Panc1 (cell line): ENCODE measurements around the gene AGAP1. TPM values are rescaled to one million over a fixed set of nuclear protein-coding genes. Genes with fewer than 3 reads are reported as not detected.

Experiments used
- ATAC-seq: fragments of 200-7000 bp; cut with Tn5 transposase; 2 replicates; pipeline ENCODE4 v1.9.1; 2020; ENCODE audit warnings: mild to moderate bottlenecking, moderate library complexity
- BruUV-seq: library from RNA; stranded (reverse); fragments of 400-500 nt; replicated peaks from 2 replicates; lab custom pipeline; 2021; lab: Mats Ljungman, UMichigan
- CTCF ChIA-PET: fragments of 300-600 bp; sonication (Branson Sonifier 250); formaldehyde crosslinking; loops from one replicate; lab custom pipeline; 2022; ENCODE audit warnings: antibody characterized with exemption; lab: Charles Lee
- POLR2A ChIA-PET: fragments of 300-600 bp; sonication (Branson Sonifier 250); formaldehyde crosslinking; loops from one replicate; lab custom pipeline; 2022; ENCODE audit warnings: antibody characterized with exemption; lab: Charles Lee
- DNase-seq: peaks from one replicate; pipeline ENCODE4 v3.0.0-alpha.2; 2010; ENCODE audit warnings: low read depth, low spot score
- H3K27ac ChIP-seq: 2 replicates; pipeline ENCODE4 v1.5.1; 2011; ENCODE audit warnings: mild to moderate bottlenecking, low read length, inconsistent platforms
- H3K27me3 ChIP-seq: fragments of 200-500 bp; sonication (Bioruptor generic); 2 replicates; pipeline ENCODE4 v1.6.0; 2014; ENCODE audit warnings: low read length, inconsistent platforms; ENCODE audit not compliant: control insufficient read depth, insufficient read depth
- H3K36me3 ChIP-seq: fragments of 200-500 bp; sonication (Bioruptor generic); 2 replicates; pipeline ENCODE4 v1.5.1; 2014; ENCODE audit warnings: inconsistent platforms, mild to moderate bottlenecking, low read length, moderate library complexity; ENCODE audit not compliant: control insufficient read depth, insufficient read depth
- H3K4me1 ChIP-seq: 2 replicates; pipeline ENCODE4 v1.5.1; 2011; ENCODE audit warnings: inconsistent platforms, mild to moderate bottlenecking, low read length, moderate library complexity; ENCODE audit not compliant: control insufficient read depth, insufficient read depth
- H3K4me3 ChIP-seq, 2 experiments: 2 replicates each; pipeline ENCODE4 v1.5.1; 2011 to 2012; ENCODE audit warnings: low read depth in 2 of 2, low read length in 2 of 2, mild to moderate bottlenecking in 2 of 2, inconsistent platforms in 1 of 2, moderate library complexity in 1 of 2
- H3K9me3 ChIP-seq: fragments of 200-500 bp; sonication (Bioruptor generic); 2 replicates; pipeline ENCODE4 v1.5.1; 2014; ENCODE audit warnings: low read depth, mild to moderate bottlenecking, inconsistent platforms, low read length, moderate library complexity; ENCODE audit not compliant: control insufficient read depth, insufficient read depth
- POLR2AphosphoS5 ChIP-seq: IDR thresholded peaks from 2 replicates; pipeline ENCODE4 v1.6.1; 2012; ENCODE audit warnings: mild to moderate bottlenecking, low read depth, low read length, moderate library complexity
- SIN3A ChIP-seq: IDR thresholded peaks from 2 replicates; pipeline ENCODE4 v1.6.1; 2012; ENCODE audit warnings: low read depth, mild to moderate bottlenecking, low read length, moderate library complexity, borderline replicate concordance; ENCODE audit not compliant: insufficient read depth
- TCF7L2 ChIP-seq: IDR thresholded peaks from 2 replicates; pipeline ENCODE4 v1.6.1; 2011; ENCODE audit warnings: mild to moderate bottlenecking, low read depth, low read length, inconsistent platforms
- in situ Hi-C: cut with HindIII; loops from 2 replicates; pipeline ENCODE4 v1.10.0; 2016; ENCODE audit warnings: low sequenced_read_pairs, low pct_unique_long_range_greater_than_20kb
- intact Hi-C: fragments of 100-400 bp; cut with micrococcal nuclease; formaldehyde crosslinking; loops from one replicate; pipeline ENCODE4 v1.10.0; 2022; ENCODE audit not compliant: unreplicated experiment
- total RNA-seq: library from RNA; stranded (reverse); gene quantifications from one replicate; pipeline ENCODE4 v1.2.1, GENCODE V29; 2021; ENCODE audit not compliant: unreplicated experiment
- TF ChIP-seq, protein P1 (sequence below), 2 experiments: IDR thresholded peaks; 2 replicates each; pipeline ENCODE4 v1.6.1; 2011 to 2012; ENCODE audit warnings: low read depth in 2 of 2, control low read depth in 1 of 2, low read length in 1 of 2, mild to moderate bottlenecking in 1 of 2, moderate library complexity in 1 of 2; ENCODE audit not compliant: insufficient read depth in 1 of 2
- TF ChIP-seq, protein P2 (sequence below): fragments of 450-650 bp; IDR thresholded peaks from 2 replicates; pipeline ENCODE4 v1.5.1; 2017; ENCODE audit warnings: mild to moderate bottlenecking

AGAP1 gene
- total RNA-seq, 1 experiment from 2014 or later, result 38.9 TPM

DNA sequence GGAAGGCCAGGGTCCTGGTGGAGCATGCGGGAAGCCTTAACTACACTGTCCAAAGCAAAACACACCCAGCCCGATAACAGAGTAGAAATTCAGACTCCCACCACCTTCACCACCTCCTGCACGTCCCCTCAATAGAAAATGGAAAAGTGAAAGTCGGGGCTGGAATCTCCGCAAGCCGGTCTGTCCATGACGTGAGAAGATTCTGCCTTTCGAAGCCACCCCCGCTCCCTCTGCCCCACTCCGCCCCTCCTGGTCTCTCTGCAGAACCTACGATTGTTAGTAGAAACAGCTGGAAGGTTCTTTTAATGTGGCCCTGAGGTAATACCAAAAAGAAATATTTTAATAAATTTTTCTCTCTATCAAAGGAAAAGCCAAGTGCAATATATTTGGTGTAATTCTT, 558.0 kb downstream of the AGAP1 start:
- Histone ChIP-seq H3K4me3 (no peak overlapping the region), H3K4me1 (no peaks in the 10 kb centered on the region), H3K27ac (no peak overlapping the region), H3K9me3 (no peaks in the 10 kb centered on the region), H3K27me3 (no peaks in the 10 kb centered on the region), H3K36me3 (no peaks in the 10 kb centered on the region)
- in situ Hi-C loops, result no loop called here
- intact Hi-C loops, result no loop called here
- TF ChIP-seq POLR2AphosphoS5 (no peak), TCF7L2 (no peak), SIN3A (no peak)
- TF ChIP-seq, protein P1, sequence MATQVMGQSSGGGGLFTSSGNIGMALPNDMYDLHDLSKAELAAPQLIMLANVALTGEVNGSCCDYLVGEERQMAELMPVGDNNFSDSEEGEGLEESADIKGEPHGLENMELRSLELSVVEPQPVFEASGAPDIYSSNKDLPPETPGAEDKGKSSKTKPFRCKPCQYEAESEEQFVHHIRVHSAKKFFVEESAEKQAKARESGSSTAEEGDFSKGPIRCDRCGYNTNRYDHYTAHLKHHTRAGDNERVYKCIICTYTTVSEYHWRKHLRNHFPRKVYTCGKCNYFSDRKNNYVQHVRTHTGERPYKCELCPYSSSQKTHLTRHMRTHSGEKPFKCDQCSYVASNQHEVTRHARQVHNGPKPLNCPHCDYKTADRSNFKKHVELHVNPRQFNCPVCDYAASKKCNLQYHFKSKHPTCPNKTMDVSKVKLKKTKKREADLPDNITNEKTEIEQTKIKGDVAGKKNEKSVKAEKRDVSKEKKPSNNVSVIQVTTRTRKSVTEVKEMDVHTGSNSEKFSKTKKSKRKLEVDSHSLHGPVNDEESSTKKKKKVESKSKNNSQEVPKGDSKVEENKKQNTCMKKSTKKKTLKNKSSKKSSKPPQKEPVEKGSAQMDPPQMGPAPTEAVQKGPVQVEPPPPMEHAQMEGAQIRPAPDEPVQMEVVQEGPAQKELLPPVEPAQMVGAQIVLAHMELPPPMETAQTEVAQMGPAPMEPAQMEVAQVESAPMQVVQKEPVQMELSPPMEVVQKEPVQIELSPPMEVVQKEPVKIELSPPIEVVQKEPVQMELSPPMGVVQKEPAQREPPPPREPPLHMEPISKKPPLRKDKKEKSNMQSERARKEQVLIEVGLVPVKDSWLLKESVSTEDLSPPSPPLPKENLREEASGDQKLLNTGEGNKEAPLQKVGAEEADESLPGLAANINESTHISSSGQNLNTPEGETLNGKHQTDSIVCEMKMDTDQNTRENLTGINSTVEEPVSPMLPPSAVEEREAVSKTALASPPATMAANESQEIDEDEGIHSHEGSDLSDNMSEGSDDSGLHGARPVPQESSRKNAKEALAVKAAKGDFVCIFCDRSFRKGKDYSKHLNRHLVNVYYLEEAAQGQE (IDR thresholded peaks at IDR 0.05; ENCODE audit: insufficient read depth in 1 of 2, low read depth in 2 of 2, low read length in 1 of 2), result no peak
- TF ChIP-seq, protein P2, sequence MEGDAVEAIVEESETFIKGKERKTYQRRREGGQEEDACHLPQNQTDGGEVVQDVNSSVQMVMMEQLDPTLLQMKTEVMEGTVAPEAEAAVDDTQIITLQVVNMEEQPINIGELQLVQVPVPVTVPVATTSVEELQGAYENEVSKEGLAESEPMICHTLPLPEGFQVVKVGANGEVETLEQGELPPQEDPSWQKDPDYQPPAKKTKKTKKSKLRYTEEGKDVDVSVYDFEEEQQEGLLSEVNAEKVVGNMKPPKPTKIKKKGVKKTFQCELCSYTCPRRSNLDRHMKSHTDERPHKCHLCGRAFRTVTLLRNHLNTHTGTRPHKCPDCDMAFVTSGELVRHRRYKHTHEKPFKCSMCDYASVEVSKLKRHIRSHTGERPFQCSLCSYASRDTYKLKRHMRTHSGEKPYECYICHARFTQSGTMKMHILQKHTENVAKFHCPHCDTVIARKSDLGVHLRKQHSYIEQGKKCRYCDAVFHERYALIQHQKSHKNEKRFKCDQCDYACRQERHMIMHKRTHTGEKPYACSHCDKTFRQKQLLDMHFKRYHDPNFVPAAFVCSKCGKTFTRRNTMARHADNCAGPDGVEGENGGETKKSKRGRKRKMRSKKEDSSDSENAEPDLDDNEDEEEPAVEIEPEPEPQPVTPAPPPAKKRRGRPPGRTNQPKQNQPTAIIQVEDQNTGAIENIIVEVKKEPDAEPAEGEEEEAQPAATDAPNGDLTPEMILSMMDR, result no peak
- no TSS peak for BruUV-seq
- CTCF ChIA-PET, result no interaction called here
- POLR2A ChIA-PET, result no interaction called here
- no peak for ATAC-seq
- no peak for DNase-seq

DNA sequence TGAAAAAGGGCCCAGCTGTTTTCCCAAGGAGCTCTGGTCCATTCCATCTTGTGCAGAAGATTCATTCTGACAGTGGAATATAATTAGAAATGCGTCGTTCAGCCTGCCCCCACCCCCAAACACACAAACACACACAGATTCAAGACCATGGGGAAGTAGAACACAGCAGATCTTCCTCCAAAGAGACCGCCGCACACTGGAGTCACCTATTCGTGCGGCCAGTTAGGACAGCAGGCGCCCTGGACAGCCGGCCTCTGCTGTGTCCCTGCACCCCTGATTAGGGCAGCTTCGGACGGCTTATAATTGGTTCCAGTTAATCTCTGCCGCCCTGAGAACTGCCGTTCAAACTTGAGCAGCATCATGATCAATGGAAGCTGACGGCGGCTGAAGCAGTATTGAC, 558.4 kb downstream of the AGAP1 start:
- BruUV-seq, result no TSS peak
- CTCF ChIA-PET, result no interaction called here

More for the DNA sequence above, 558.4 kb downstream of the AGAP1 start:
- Histone ChIP-seq H3K9me3 (no peaks in the 10 kb centered on the region), H3K4me3 (no peak overlapping the region), H3K27me3 (no peaks in the 10 kb centered on the region), H3K4me1 (no peaks in the 10 kb centered on the region), H3K27ac (no peak overlapping the region), H3K36me3 (no peaks in the 10 kb centered on the region)
- POLR2A ChIA-PET, result no interaction called here
- intact Hi-C loops, result no loop called here
- TF ChIP-seq TCF7L2 (no peak), SIN3A (no peak), POLR2AphosphoS5 (no peak)
- TF ChIP-seq, protein P1 (IDR thresholded peaks at IDR 0.05; ENCODE audit: insufficient read depth in 1 of 2, low read depth in 2 of 2, low read length in 1 of 2), result no peak
- TF ChIP-seq, protein P2, result no peak
- no peak for ATAC-seq
- in situ Hi-C loops, result no loop called here
- DNase-seq, result no peak
